C4-2B (cell line): ENCODE data around the gene SPAG17.

Experiments
- ZFX ChIP-seq: fragments of 450-650 bp; IDR thresholded peaks from 2 replicates; pipeline ENCODE4 v1.6.1; 2017
- TF ChIP-seq, protein P1 (sequence below): fragments of 450-650 bp; conservative IDR thresholded peaks from 2 replicates; pipeline ENCODE4 v1.5.1; 2017; ENCODE audit warnings: mild to moderate bottlenecking

DNA sequence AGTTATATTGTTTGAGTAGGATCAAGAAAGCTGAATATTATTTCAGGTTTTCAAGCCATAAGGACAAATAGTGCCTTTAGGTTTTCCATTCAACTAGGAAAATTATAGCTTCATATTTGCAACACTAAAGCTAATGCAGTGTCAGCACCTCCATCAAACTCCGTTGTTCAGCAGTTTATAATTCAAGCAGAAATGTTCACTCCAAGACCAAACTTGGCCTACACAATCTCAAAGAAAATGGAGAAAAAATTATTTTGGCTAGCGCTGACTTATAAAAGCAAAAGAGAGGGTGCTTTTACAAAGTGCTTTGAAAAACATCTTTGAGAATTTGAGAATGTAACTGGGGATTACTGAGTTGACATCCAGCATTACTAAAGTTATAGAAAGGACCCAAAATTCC, 1.4 kb downstream of the SPAG17 start:
- TF ChIP-seq, protein P1, sequence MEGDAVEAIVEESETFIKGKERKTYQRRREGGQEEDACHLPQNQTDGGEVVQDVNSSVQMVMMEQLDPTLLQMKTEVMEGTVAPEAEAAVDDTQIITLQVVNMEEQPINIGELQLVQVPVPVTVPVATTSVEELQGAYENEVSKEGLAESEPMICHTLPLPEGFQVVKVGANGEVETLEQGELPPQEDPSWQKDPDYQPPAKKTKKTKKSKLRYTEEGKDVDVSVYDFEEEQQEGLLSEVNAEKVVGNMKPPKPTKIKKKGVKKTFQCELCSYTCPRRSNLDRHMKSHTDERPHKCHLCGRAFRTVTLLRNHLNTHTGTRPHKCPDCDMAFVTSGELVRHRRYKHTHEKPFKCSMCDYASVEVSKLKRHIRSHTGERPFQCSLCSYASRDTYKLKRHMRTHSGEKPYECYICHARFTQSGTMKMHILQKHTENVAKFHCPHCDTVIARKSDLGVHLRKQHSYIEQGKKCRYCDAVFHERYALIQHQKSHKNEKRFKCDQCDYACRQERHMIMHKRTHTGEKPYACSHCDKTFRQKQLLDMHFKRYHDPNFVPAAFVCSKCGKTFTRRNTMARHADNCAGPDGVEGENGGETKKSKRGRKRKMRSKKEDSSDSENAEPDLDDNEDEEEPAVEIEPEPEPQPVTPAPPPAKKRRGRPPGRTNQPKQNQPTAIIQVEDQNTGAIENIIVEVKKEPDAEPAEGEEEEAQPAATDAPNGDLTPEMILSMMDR: no peak
- TF ChIP-seq ZFX: no peak
